NCI-H460 (cell line): ENCODE data around the gene C7orf25. TPM values are rescaled to one million over a fixed set of nuclear protein-coding genes. Genes with fewer than 3 reads are reported as not detected.
A peak's percentile ranks its signal among the peaks of the same experiment; 100 is the strongest.

ENCODE experiments used
- DNase-seq: peaks from one replicate; pipeline ENCODE4 v3.0.0-alpha.2; 2016; ENCODE audit warnings: low read depth; ENCODE audit errors: extremely low read depth
- polyA plus RNA-seq: library from polyadenylated mRNA; depleted of rRNA; stranded (reverse); fragments of >200 nt; gene quantifications from 2 replicates; pipeline ENCODE4 v1.2.3, GENCODE V29; 2014; cell fraction: nucleus; rRNA removed
- total RNA-seq: library from RNA; depleted of rRNA; stranded (reverse); fragments of >200 nt; shearing (Covaris generic); gene quantifications from 2 replicates; pipeline ENCODE4 v1.2.3, GENCODE V29; 2014; rRNA removed

Gene C7orf25
- total RNA-seq: 5.2 and 6.6 TPM in 2 replicates
- 11.9 and 12.1 TPM in 2 replicates for polyA plus RNA-seq

- peak; percentile 93 for DNase-seq
Observed at GRCh38 chr7:42911454-42912447, at the start of gene C7orf25. Gene C7orf25, minus strand, starts transcription at chr7:42912070. Its CDS starts 1,170 bp downstream, at chr7:42910900.

- DNase-seq: no peak
Observed at GRCh38 chr7:42961170-42961569, 49.3 kb upstream of the C7orf25 start.

GRCh38 chr7:42960762-42961161 is 48.9 kb upstream of the C7orf25 start:
- DNase-seq: no peak

- no peak for DNase-seq
Observed at GRCh38 chr7:42959549-42959948, 47.7 kb upstream of the C7orf25 start.

GRCh38 chr7:42956062-42956461 is 44.2 kb upstream of the C7orf25 start:
- DNase-seq: no peak

- no peak for DNase-seq
Observed at GRCh38 chr7:42953994-42954393, 42.1 kb upstream of the C7orf25 start.

- DNase-seq: no peak
Observed at GRCh38 chr7:42952328-42952727, 40.5 kb upstream of the C7orf25 start.

GRCh38 chr7:42950417-42950816 is 38.5 kb upstream of the C7orf25 start:
- no peak for DNase-seq

- DNase-seq: no peak
Observed at GRCh38 chr7:42947521-42947920, 35.7 kb upstream of the C7orf25 start.

- DNase-seq: no peak
Observed at GRCh38 chr7:42946627-42946950, 34.7 kb upstream of the C7orf25 start.

- no peak for DNase-seq
Observed at GRCh38 chr7:42945821-42946626, 34.2 kb upstream of the C7orf25 start.

- peak; percentile 60 for DNase-seq
Observed at GRCh38 chr7:42940985-42941847, 29.3 kb upstream of the C7orf25 start.

- no peak for DNase-seq
Observed at GRCh38 chr7:42939457-42940240, 27.8 kb upstream of the C7orf25 start.

- DNase-seq: no peak
Observed at GRCh38 chr7:42935861-42936260, 24.0 kb upstream of the C7orf25 start.

GRCh38 chr7:42934291-42934690 is 22.4 kb upstream of the C7orf25 start:
- no peak for DNase-seq

- no peak for DNase-seq
Observed at GRCh38 chr7:42932811-42933591, 21.1 kb upstream of the C7orf25 start.

GRCh38 chr7:42931834-42932651 is 20.2 kb upstream of the C7orf25 start, which contains the start of the genes MRPL32 and PSMA2:
Gene MRPL32, plus strand, starts transcription at chr7:42932376. Its CDS starts 11 bp downstream, at chr7:42932387.
Gene PSMA2, minus strand, starts transcription at chr7:42932174. Its CDS starts 16 bp downstream, at chr7:42932158.
- peak; percentile 98 for DNase-seq

- no peak for DNase-seq
Observed at GRCh38 chr7:42931447-42931833, 19.6 kb upstream of the C7orf25 start.
